HS-27A (cell line): Measurements from ENCODE around the gene C1QTNF7.

Experiments used
- DNase-seq: peaks from one replicate; pipeline ENCODE4 v3.0.0-alpha.2; 2012; ENCODE audit warnings: low read depth, missing footprints

The C1QTNF7 gene

DNA sequence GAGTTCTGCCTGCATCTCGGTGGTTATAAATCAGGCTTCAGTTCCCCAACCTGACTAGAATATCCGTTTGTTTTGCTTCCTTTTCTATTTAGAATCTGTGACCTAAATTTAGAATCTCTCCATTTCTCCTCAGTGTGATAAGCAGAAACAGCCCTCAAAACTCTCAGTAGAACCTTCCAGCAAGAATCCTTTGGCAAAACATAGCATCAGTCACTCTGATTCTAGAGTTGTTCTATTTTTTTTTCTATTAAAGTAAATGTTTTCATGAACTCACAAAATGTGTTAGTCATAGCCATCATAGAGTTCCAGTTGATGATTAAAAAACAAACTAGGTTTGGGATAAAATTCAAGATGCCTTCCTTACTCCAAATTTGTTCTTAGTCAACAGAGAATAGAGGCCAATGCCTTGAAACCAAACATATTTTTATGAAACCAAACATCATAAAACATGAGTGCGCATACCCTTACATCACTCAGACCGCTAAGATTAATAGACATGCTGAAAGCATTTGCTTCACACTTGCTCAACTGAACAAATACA lies 13.2 kb upstream of the C1QTNF7 start:
- no peak for DNase-seq

DNA sequence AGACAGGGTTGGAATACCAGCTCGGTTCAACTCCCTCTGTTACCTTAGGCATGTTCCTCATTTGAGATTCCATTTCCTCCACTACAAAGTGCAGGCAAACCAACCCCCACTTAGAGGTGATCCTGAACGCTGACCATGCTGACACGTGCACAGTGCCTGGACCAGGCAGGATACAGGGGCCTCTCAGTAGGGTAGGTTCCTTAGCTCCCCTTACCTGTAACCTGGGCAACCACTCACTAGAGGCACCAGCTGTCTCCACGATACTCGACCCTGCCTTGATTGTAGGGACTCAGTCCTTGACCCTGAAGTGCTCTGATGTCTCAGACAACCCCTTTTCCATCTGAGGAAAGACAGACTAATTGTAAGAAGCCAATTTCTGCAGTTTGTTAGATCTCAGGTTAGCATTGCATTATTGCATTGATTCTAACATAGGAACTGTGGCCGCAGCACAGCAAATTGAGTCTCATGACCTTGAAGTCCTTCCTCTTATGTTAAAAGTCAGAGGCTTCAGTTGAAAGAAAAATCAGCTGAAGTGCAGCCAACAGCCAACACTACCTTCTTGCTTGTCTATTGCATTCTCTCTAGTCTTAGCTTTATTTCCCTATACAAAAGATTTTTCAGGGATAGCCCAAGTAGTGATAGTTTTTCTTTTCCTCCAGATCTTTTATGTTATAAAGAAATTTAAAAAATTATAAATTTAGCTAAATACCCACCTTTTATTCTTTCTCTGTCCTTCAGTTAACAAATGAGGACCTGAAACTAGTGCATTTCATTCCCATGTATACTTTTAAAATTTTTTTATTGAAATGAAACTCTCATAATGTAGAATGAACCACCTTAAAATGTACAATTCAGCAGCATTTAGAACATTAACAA lies 11.2 kb upstream of the C1QTNF7 start:
- no peak for DNase-seq

DNA sequence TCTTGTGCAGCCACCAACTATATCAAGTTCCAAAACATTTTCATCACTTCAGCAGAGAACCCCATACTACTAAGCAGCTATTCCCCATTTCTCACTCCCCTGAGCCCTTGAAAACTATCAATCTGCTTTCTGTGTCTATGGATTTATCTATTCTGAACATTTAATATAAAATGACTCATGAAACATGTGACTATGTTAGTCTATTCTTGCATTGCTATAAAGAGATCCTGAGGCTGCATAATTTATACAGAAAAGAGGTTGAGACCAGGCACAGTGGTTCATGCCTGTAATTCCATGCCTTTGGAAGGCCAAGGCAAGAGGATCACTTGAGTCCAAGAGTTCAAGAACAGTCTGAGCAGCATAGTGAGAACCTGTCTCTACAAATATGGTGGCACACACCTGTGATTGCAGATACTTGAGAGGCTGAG lies 10.6 kb upstream of the C1QTNF7 start:
- no peak for DNase-seq

DNA sequence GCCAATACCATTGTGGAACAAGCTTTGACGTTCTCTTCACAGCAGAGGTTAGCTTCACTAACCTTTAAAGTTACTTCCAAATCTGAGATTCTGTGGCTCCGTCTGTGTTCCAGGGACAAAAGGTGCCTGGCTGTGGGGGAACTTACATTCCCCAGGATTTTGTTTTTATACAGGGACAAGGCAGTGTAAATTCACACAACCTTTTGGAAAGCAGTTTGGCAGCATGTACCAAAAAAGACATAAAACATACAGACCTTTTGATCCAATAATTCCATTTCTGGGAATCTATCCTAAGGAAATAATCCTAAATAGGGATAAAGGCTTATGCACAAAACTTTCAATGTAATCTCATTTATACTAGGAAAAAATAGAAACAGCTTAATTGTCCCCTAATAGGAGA lies 8.9 kb upstream of the C1QTNF7 start:
- no peak for DNase-seq

DNA sequence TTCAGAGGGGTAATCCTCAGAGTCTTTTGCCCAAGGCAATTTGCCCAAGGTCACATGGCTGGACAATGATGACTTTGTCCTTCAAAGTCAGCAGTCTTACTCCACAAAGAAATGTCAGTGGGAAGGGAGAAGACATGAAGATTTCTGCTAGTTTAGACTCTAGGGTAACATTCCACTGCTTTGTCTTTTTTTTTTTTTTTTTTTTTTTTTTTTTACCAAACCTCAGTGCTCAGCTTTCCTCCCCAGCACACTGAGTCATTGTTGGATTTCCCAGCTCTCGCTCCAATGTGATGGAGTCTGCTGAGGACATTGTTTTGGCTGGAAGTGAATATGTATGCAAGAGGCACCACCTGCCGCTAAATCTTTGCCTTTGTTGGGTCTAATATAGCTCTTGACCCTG lies 7.2 kb upstream of the C1QTNF7 start:
- DNase-seq = no peak

DNA sequence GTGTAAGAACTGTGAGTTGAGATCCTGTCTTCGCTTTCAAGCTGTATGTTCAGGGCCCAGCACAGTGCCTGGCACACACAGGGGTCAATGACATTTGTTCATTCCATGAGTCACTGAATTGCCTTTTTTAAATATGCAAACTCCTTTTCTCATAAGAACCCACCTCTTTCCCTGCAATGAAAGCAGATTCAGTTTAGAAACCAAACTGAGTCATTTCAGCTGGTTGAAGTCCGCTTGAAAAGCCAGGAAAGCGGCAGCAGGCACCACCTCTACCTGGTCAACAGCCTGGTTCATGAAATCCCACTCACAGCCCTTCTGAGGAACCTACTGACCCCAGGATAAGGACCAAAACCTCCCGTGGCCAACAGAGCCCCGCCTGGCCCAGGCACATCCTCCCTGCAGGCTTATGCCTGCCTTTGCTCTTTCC lies 4.5 kb upstream of the C1QTNF7 start:
- no peak for DNase-seq

DNA sequence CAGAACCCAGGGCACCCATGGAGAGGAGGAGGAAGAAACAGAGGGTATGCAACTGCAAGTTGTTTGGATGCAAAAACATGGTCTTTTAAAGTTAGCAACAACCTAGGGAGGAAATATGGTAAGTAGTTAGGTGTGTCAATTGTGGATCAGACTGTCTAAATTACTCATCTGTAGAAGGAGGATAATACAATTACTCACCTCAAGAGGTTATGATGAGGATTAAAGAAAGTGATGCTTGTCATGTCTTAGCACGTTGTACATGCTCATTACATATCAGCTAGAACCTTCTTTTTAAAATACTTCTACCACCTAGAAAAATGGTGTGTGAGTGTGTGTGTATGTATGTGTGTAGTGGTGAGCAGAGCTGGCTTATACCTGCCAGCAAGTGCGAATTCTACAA lies 2.3 kb upstream of the C1QTNF7 start:
- DNase-seq = no peak

DNA sequence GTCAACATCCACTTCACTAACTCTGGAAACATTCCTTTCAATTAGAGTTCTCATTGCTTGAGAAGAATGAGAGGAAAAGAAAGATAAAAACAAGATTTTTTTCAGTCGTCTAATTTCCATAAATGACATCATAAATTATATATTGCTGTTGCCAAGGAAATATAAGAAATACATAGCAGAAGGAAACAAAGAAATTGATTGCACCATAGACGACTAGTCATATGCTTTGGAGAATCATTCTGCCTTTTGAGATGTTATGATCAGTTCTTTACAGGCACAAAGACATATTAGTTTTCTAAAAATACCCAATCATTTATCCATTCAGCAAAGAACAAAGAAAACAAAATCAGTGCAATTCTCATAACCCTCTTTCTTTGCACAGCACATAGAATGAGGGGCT lies 672 bp upstream of the C1QTNF7 start:
- no peak for DNase-seq

DNA sequence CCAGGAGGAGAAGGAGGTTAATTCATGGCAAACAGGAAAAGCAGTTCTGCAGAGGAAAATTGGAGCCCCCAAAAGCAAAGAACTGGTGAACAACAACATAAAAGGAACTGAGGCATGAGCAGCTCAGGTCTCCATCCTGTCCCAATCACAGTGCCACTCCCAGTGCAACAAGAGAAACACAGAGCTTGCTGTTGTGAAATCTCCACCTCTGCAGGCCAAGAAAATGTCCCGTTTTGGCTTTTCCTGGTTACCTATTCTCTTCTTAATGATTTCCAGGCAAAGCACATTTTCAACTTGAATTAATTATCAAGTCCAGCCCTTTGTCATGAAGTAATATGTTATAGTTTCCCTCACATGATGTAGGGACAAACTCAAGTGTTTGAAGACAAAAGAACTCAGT lies 778 bp downstream of the C1QTNF7 start:
- DNase-seq = no peak

DNA sequence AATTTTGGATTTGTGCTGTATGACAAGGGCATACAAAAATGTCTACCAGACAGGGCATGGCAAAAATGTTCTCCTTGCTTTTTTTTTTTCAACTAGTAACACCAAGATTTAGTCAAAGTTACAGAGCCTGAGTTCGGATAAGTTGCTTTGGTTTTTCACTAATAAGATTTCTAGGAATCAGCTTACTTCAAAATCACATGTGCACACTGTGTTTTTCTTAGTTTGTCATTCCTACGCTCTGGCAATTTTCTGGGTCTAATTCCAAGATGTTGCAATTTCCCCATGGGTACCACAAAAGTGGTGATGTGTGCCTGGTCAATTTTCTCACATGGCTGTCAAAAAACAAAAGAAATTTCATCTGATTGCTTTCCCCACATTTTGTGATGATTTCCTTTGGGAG lies 6.3 kb downstream of the C1QTNF7 start:
- DNase-seq = no peak

DNA sequence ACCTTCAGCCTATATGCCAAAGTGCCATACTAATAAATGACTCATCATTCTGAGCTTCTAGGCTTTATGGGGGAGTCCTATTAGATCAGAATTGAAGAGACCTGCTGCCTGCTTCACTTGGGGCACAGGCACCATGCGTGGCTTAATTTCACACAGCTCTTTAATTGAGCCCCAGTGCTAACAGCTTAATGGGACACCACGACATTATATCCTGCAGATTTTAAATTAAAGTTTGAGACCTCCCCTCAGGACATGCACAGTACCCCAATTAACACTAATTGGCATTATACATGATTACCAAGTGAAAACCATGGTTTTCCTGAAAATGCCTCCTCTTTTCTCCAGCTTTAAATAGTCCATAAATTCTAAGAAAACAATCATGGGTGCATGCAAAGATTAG lies 6.8 kb downstream of the C1QTNF7 start:
- no peak for DNase-seq

DNA sequence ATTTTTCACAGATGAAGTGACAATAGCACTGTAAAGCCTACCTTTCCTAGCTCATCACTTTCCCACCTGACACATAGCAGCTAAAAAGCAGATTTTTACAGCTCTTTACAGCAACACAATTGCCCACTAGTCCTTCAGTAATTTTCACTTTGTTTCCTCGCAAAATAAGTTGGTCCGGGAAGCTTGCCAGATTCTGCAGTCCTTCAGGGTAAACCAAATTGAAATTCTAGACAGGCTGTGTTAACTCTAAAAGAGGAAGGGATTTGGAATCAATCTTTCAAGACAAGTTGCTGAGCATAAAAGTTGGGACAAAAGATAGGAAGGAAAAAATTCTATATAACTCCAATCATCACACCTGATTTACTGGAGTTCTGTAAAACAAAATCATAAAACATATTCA lies 8.7 kb downstream of the C1QTNF7 start:
- DNase-seq = no peak

DNA sequence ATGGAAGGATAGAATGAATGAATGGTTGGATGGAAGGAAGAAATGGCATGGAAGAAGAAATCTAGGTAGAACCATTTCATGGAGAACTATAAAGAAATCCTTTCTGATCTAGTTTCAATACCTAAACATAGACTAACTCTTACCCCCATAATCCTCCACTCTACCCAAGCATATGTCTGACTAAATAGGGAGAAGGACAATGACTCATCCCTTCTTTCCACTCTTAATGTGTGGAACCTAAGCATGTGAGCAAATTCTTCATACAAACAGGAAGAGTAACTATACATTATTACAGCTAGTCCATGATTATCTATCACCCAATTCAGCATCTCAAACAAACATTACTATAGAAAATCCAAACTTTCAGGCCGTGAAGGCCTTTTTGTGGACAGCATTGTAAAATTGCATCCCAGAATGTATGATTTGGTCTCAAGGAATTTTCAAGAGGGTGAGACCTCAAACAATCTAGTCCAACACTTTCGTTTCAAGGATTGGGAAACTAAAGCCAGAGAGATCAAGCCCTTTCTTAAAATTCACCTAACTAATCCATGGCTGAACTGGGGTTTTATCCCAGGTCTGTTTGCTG lies 11.2 kb downstream of the C1QTNF7 start:
- DNase-seq = no peak

DNA sequence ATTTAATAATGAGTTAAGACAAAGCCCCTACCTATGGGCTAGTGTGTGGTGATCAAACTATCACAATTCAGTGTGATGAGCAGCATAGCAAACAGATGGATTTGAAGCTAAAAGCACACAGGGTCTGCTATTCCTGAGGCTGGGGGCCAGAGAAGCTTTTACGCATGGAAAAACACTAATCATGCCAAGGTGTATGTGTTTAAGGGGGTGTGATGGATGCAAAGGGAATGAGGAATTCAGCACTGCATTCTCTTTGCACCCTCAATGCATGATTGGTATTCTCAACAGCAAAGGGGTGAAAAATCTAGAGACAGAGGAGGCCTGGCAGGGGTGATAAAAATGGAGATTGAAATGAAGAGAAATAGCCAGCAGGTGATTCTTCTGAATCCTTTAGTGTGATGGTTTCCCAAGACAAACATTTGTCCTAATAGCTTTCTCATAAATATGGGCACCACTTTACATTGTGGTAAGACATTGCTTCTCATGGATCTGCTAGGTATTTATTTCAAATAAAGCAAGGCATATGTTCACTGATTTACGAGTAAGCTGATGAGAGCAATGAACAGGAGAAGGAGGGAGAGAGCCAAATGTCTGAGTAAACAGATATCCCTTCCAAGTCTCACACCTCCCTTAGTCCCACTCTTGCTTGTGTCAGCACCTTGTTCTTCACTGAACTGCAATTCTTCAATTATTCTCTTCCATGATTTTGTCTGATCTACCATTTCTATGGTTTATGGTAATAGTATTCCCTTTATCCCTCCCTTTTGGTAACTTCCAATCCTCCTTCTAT lies 15.7 kb downstream of the C1QTNF7 start:
- no peak for DNase-seq

DNA sequence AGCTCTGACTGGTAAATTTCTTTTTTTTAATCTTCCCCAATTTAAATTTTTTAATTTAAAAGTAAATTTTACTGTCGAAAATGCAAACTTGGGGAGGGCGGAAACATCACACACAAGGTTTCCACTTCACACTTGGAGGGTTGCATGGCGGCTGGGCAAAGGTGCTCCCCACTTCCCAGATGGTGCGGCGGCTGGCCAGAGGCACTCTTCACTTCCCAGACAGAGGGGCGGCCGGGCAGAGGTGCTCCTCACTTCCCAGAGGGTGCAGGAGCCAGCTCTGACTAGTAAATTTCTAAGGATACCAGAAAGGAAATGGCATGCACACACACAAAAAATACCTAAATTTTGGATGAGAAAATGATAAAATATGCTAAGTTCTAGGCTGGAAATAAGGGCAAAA lies 16.4 kb downstream of the C1QTNF7 start:
- DNase-seq = no peak

DNA sequence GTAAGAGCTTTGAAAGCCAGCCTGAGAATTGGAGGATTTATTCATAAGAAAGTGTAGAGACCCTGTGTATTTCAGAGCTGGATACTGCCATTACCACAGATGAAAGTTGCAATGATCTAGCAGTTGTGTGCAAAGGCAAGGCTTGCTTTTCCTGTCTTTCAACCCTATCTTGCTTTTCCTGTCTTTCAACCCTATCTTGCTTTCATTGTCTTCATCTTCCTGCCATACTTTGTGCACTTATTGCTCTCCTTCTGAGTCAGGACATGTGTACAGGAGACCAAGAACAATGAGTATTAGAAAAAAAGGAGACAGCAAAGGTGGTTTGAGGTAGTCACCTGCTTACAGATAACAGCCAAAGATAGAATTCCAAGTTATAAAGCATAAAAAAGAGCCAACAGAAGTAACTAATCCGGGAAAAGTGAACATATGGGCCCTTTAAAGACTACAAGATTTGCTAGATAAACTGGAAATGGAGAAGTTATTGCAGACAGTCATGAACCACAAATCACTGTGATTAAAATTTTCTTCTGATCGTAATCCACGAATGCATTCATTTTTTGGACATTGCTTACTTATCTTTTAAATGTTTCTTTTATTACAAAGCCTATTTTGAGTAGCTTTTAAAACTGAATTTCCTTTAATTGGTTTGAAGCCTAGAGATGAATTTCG lies 17.2 kb downstream of the C1QTNF7 start:
- no peak for DNase-seq

DNA sequence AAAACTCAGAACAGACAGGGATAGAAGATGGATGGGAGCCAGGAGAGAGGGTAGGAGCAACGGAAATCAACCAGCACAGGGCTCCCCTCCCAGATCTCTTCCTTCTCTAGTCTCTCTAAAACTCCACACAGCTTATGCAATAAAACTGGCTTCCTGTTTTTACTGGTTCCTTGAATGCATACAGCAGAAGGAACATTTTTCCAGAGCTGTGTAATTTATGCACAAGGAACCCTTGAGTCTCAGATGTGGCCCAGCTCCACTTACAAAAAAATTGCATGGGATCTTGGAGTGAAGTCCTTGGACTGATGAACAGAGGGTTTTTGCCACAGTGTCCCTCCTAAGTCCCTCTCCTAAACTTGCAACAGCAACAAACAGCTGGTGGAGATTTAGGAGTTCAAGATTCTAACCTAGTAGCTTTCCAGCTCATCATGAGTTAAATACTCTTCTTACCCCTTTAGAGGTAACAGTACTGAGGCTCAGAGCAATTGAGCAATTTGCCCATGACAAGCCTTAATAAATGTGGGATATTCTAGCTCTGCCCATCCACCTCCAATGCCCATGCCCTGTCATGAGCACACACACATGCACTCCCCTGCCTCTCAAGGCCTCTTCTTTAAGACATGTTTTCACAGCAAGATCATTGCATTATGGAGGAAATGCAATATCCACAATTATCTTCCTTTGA lies 23.5 kb downstream of the C1QTNF7 start:
- DNase-seq = no peak

DNA sequence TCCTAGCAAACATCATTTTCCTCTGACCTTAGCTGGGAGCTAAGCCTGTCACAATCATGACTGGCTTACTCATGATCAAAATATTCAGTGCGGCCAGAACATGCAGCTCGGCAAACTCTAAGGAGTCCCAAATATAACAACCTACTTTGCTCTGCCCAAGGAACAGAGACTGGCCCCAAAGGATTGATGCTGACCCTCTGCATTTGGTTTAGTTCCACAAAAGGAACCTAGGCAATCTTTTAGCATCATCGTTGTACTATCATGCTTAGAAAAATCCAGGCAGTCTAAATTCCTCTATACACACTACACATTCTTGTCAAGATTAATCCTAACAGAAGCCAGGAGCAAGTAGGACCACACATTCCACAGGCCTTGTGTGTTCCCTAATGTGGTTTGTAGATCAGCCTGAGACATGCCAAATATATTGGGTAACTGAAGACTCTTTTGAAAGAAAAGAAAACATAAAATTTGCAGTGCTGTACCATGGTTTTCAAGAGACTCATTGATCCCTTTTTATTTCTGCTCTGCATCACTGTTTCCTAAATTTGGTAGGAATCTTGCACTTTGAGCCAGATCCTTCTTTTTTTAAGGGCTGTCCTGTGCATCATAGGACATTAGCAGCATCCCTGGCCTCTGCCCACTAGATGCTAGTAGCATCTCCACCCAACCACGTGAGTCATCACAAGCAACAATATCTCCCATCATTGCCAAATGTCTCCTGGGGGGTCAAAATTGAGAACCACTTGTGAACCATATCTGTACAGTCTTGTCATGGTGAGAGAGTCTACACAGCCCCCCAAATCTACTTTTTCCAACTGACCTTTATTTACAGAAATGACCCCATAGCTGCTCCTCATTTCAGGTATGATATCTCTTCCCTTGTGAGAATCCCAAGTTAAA lies 24.3 kb downstream of the C1QTNF7 start:
- DNase-seq = peak; percentile 88

DNA sequence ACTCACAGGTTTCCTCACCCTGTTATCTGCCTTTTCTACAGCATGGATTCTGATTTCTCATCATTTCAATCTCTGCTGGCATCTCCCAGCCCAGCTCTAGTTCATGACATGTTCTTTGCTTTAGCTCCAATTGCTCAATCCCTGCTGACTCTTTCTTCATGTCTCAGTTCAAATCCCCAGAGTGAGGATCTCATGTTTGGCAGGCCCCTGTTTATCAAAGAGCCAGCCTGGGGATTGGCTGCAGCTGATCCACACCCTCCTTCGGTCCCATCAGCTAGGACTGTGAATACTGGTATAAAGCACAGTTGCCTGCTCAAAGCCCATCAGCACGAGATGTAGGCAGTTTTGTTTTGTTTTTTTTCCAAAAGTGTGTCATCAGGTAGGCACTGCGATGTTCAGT lies 27.5 kb downstream of the C1QTNF7 start:
- DNase-seq = no peak

DNA sequence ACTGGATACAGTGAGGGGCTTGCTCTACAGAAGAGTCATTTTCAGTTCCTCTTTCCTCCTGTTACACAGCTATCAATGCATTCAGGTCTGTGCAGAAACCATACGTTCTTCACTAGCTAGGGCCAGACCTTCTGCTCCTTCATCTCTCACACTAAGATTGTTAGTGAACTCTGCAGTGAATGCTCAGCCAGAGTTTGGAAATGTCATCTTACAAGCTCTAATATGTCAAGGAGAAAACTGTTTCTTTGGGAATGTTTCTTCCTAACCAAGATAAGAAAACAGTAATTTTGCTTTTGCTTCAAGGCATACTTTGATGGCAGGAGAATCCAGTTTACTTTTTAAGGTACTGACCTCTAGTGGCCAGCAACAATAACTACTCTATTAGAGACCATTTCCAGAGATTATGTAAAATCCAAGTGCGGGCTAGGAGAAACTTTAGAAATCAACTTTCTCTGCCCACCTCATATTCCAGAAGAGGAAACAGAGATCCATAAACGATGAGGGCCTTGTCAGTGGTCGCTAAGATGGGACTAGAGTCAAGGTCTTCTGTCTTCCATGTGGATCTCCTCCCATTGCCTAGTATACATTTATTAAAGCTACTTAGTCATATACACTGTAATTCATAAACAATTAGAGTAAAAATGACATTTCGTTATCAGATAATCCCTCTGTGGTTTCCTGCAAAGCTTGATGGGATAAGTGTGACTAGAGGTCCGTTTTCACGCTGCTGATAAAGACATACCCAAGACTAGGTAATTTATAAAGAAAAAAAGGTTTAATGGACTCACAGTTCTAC lies 29.8 kb downstream of the C1QTNF7 start:
- DNase-seq = no peak
